HCT116 (cell line): ENCODE measurements around the gene CHAF1A. TPM values are rescaled to one million over a fixed set of nuclear protein-coding genes. Genes with fewer than 3 reads are reported as not detected.
A peak's percentile ranks its signal among the peaks of the same experiment; 100 is the strongest.

Experiments used
- ATAC-seq: fragments of 200-7000 bp; cut with Tn5 transposase; 2 replicates; pipeline ENCODE4 v1.9.1; 2020; ENCODE audit warnings: mild to moderate bottlenecking, moderate library complexity
- BruUV-seq: library from RNA; stranded (reverse); fragments of 400-500 nt; replicated peaks from 2 replicates; lab custom pipeline; 2021; lab: Mats Ljungman, UMichigan
- CTCF ChIA-PET: fragments of 300-600 bp; sonication (Branson Sonifier 250); formaldehyde crosslinking; loops from one replicate; lab custom pipeline; 2021; ENCODE audit warnings: antibody characterized with exemption; lab: Charles Lee
- POLR2A ChIA-PET: fragments of 300-600, 350-600 bp; sonication (Branson Sonifier 250); formaldehyde crosslinking; loops from one replicate; lab custom pipeline; 2021; ENCODE audit warnings: antibody characterized with exemption; lab: Charles Lee
- RAD21 ChIA-PET, 2 experiments: fragments of 300-600 bp; sonication (Branson Sonifier 250); formaldehyde crosslinking; loops; one replicate each; lab custom pipeline; 2023; ENCODE audit warnings: low total read pairs in 2 of 2; ENCODE audit not compliant: uncharacterized antibody in 2 of 2, unreplicated experiment in 2 of 2, low non-redundant PET in 1 of 2; lab: Charles Lee
- DNase-seq: peaks from one replicate; pipeline ENCODE4 v3.0.0-alpha.2; 2010; ENCODE audit warnings: low read depth, low spot score
- H2AFZ ChIP-seq: fragments of 200-600 bp; shearing (Covaris generic), sonication (generic); 2 replicates; pipeline ENCODE4 v1.6.1; 2017; ENCODE audit warnings: low read depth, mixed run types, mixed read lengths, antibody characterized with exemption, low read length; ENCODE audit not compliant: poor library complexity, severe bottlenecking
- H3K27ac ChIP-seq: 2 replicates; pipeline ENCODE4 v1.5.1; 2012; ENCODE audit warnings: low read depth, low read length
- H3K27me3 ChIP-seq: fragments of 200-600 bp; sonication (generic); 2 replicates; pipeline ENCODE4 v1.6.1; 2016; ENCODE audit warnings: mixed run types, low read length, mixed read lengths; ENCODE audit not compliant: insufficient read depth
- H3K36me3 ChIP-seq, 2 experiments: fragments of 200-500 bp in 1 of 2; fragments of 200-600 bp in 1 of 2; sonication (Bioruptor generic) in 1 of 2; sonication (generic) in 1 of 2; 2 replicates each; pipeline versions ENCODE4 v1.5.1 to v1.6.1; 2014 to 2016; ENCODE audit warnings: low read length in 2 of 2, inconsistent platforms in 1 of 2, mixed read lengths in 1 of 2, mixed run types in 1 of 2; ENCODE audit not compliant: insufficient read depth in 2 of 2, control insufficient read depth in 1 of 2
- H3K4me1 ChIP-seq, 2 experiments: fragments of 200-600 bp in 1 of 2; sonication (generic) in 1 of 2; 2 replicates each; pipeline versions ENCODE4 v1.5.1 to v1.6.1; 2012 to 2017; ENCODE audit warnings: low read length in 2 of 2, inconsistent platforms in 1 of 2, mild to moderate bottlenecking in 1 of 2, mixed read lengths in 1 of 2, mixed run types in 1 of 2, moderate library complexity in 1 of 2; ENCODE audit not compliant: insufficient read depth in 2 of 2, control insufficient read depth in 1 of 2
- H3K4me2 ChIP-seq: fragments of 200-600 bp; sonication (generic); 2 replicates; pipeline ENCODE4 v1.6.1; 2017; ENCODE audit warnings: mixed run types, low read length, mixed read lengths
- H3K4me3 ChIP-seq, 2 experiments: fragments of 200-600 bp in 1 of 2; sonication (generic) in 1 of 2; replicated peaks in 1 of 2; 2 replicates each; pipeline ENCODE4 v1.5.1; 2011 to 2016; ENCODE audit warnings: low read length in 2 of 2, control low read depth in 1 of 2, low read depth in 1 of 2, mild to moderate bottlenecking in 1 of 2, mixed read lengths in 1 of 2, mixed run types in 1 of 2
- H3K79me2 ChIP-seq: fragments of 200-600 bp; sonication (generic); 2 replicates; pipeline ENCODE4 v1.6.1; 2017; ENCODE audit warnings: mild to moderate bottlenecking, mixed run types, low read length, moderate library complexity, mixed read lengths; ENCODE audit not compliant: insufficient read depth
- H3K9ac ChIP-seq: fragments of 200-600 bp; sonication (generic); 2 replicates; pipeline ENCODE4 v1.6.1; 2016; ENCODE audit warnings: low read length, mixed read lengths
- H3K9me2 ChIP-seq: fragments of 200-600 bp; sonication (generic), shearing (Covaris generic); 2 replicates; pipeline ENCODE4 v1.6.1; 2017; ENCODE audit warnings: mixed run types, mild to moderate bottlenecking, moderate library complexity; ENCODE audit not compliant: insufficient read depth
- H3K9me3 ChIP-seq, 2 experiments: fragments of 200-500 bp in 1 of 2; fragments of 200-600 bp in 1 of 2; sonication (Bioruptor generic) in 1 of 2; sonication (generic) in 1 of 2; 2 replicates each; pipeline ENCODE4 v1.6.1; 2014 to 2017; ENCODE audit warnings: low read length in 2 of 2, mixed read lengths in 2 of 2, inconsistent platforms in 1 of 2, low read depth in 1 of 2, mild to moderate bottlenecking in 1 of 2, mixed run types in 1 of 2, moderate library complexity in 1 of 2; ENCODE audit not compliant: control insufficient read depth in 1 of 2, insufficient read depth in 1 of 2
- H4K20me1 ChIP-seq: fragments of 200-600 bp; sonication (generic), shearing (Covaris generic); 2 replicates; pipeline ENCODE4 v1.6.1; 2017; ENCODE audit warnings: mixed run types, mild to moderate bottlenecking, moderate library complexity; ENCODE audit not compliant: insufficient read depth
- CTCF ChIP-seq, 3 experiments: fragments of 200-600 bp in 1 of 3; sonication (generic) in 1 of 3; IDR thresholded peaks in 2 of 3; conservative IDR thresholded peaks in 1 of 3; 2 replicates each; pipeline ENCODE4 v1.5.1; 2012 to 2017; ENCODE audit warnings: low read depth in 2 of 3, low read length in 2 of 3, antibody characterized with exemption in 1 of 3, borderline replicate concordance in 1 of 3, control low read depth in 1 of 3, mild to moderate bottlenecking in 1 of 3, mixed read lengths in 1 of 3, mixed run types in 1 of 3, moderate library complexity in 1 of 3; ENCODE audit not compliant: insufficient read depth in 1 of 3
- ELF1 ChIP-seq: IDR thresholded peaks from 2 replicates; pipeline ENCODE4 v1.6.1; 2012; ENCODE audit warnings: low read depth, borderline replicate concordance
- EZH2phosphoT487 ChIP-seq: fragments of 200-600 bp; IDR thresholded peaks from 2 replicates; pipeline ENCODE4 v1.6.1; 2018; ENCODE audit warnings: antibody characterized with exemption, borderline replicate concordance
- MAX ChIP-seq: IDR thresholded peaks from 2 replicates; pipeline ENCODE4 v1.6.1; 2012
- RAD21 ChIP-seq: IDR thresholded peaks from 2 replicates; pipeline ENCODE4 v1.6.1; 2012; ENCODE audit warnings: low read depth, mild to moderate bottlenecking
- intact Hi-C: fragments of 100-400 bp; cut with micrococcal nuclease; formaldehyde crosslinking; loops from 2 replicates; pipeline ENCODE4 v1.10.0; 2022
- total RNA-seq: library from RNA; stranded (reverse); gene quantifications from one replicate; pipeline ENCODE4 v1.2.1, GENCODE V29; 2021; ENCODE audit not compliant: unreplicated experiment

The CHAF1A gene
- total RNA-seq, 1 experiment from 2014 or later = 69.9 TPM

GRCh38 chr19:4362831-4363545 is 39.5 kb upstream of the CHAF1A start:
- peak overlapping the region; percentile 43; the same call in 1 of the 2 replicates for H3K27ac ChIP-seq
- CTCF ChIA-PET = interaction anchor here (0.9 to 2.2 kb wide), 3 partner anchors 10 to 96 kb away, joined by 3 to 9 read pairs (median 6); no protein-coding TSS in a partner anchor
- no peaks in the 10 kb centered on the region for H3K27me3 ChIP-seq
- H4K20me1 ChIP-seq = no peaks in the 10 kb centered on the region
- H2AFZ ChIP-seq = no peak overlapping the region
- no peaks in the 10 kb centered on the region for H3K9me2 ChIP-seq
- peaks cover 13% of the 10 kb centered on the region; the same call in 1 of the 2 replicates for H3K79me2 ChIP-seq
- ATAC-seq (peak; percentile 56), DNase-seq (no peak)
- intact Hi-C loops = loop anchor here (5.0 kb wide), 1 partner anchor 39 kb away; the partner anchor contains the start of genes CHAF1A and SH3GL1
- H3K4me2 ChIP-seq = no peak overlapping the region
- TF ChIP-seq MAX (peak; percentile 68; the same call in 1 of the 2 replicates), CTCF (IDR thresholded peaks at IDR 0.05 in 2 of 3, conservative IDR thresholded peaks at IDR 0.05 in 1 of 3; ENCODE audit: borderline replicate concordance in 1 of 3, insufficient read depth in 1 of 3, low read depth in 2 of 3, low read length in 2 of 3) (peak; percentile 41 to 47 (median 46); a peak in 5 of 6 replicates), ELF1 (no peak), EZH2phosphoT487 (no peak), RAD21 (peak; percentile 48)
- H3K36me3 ChIP-seq = peaks cover 5 to 11% of the 10 kb centered on the region in 2 experiments; a peak in 2 of 4 replicates
- no peaks in the 10 kb centered on the region for H3K9me3 ChIP-seq
- H3K4me3 ChIP-seq = no peak overlapping the region
- H3K9ac ChIP-seq = 0 out of 2 replicates have a peak overlapping the region, but pooled peaks have one; percentile 11
- peaks cover 6 to 23% of the 10 kb centered on the region in 2 experiments; a peak in 3 of 4 replicates for H3K4me1 ChIP-seq
- POLR2A ChIA-PET = no interaction called here
- RAD21 ChIA-PET = no interaction called here
- BruUV-seq = no TSS peak
